Activated B cell treated with CpG ODN at 0.5 μM for 24 hours (primary cell): Measurements from ENCODE around the gene KCNK13. TPM values are rescaled to one million over a fixed set of nuclear protein-coding genes. Genes with fewer than 3 reads are reported as not detected.
"Not testable (repeated sequence)": the region's sequence is repeated elsewhere in the genome, so short reads cannot be mapped to it uniquely, and the experiment has no call there.

Experiments used
- ATAC-seq: fragments of 200-7000 bp; cut with Tn5 transposase; one replicate; pipeline ENCODE4 v1.10.0; 2021; ENCODE audit warnings: low read depth, mild to moderate bottlenecking, moderate library complexity
- CTCF ChIA-PET: fragments of 350-600 bp; sonication (Branson Sonifier 250); formaldehyde crosslinking; loops from one replicate; lab custom pipeline; 2021; ENCODE audit warnings: antibody characterized with exemption; lab: Charles Lee
- POLR2A ChIA-PET: fragments of 350-600 bp; sonication (Branson Sonifier 250); formaldehyde crosslinking; loops from one replicate; lab custom pipeline; 2021; ENCODE audit warnings: antibody characterized with exemption; lab: Charles Lee
- DNase-seq: peaks from one replicate; pipeline ENCODE4 v3.0.0; 2022
- H3K27ac Mint-ChIP-seq: one replicate; pipeline ENCODE4 v1.8.0; 2020; ENCODE audit warnings: mixed read lengths
- H3K27me3 Mint-ChIP-seq: one replicate; pipeline ENCODE4 v1.8.0; 2021; ENCODE audit warnings: mixed read lengths
- H3K36me3 Mint-ChIP-seq: one replicate; pipeline ENCODE4 v1.8.0; 2021; ENCODE audit warnings: low read depth, mixed read lengths
- H3K4me1 Mint-ChIP-seq: one replicate; pipeline ENCODE4 v1.8.0; 2021; ENCODE audit warnings: mixed read lengths
- H3K4me3 Mint-ChIP-seq: one replicate; pipeline ENCODE4 v1.8.0; 2020; ENCODE audit warnings: mild to moderate bottlenecking, mixed read lengths
- H3K9me3 Mint-ChIP-seq: one replicate; pipeline ENCODE4 v1.8.0; 2020; ENCODE audit warnings: mixed read lengths
- intact Hi-C: fragments of 100-400 bp; cut with micrococcal nuclease; formaldehyde crosslinking; loops from one replicate; pipeline ENCODE4 v1.15.1; 2024
- total RNA-seq: library from RNA; stranded (reverse); gene quantifications from 2 replicates; pipeline ENCODE4 v1.2.3, GENCODE V29; 2022
- TF ChIP-seq, protein P1 (sequence below): fragments of 200-600 bp; IDR thresholded peaks from one replicate; pipeline ENCODE4 v1.8.0; 2022; ENCODE audit warnings: antibody characterized with exemption, mild to moderate bottlenecking

Gene KCNK13
- total RNA-seq, 1 donor from 2014 or later = not detected

DNA sequence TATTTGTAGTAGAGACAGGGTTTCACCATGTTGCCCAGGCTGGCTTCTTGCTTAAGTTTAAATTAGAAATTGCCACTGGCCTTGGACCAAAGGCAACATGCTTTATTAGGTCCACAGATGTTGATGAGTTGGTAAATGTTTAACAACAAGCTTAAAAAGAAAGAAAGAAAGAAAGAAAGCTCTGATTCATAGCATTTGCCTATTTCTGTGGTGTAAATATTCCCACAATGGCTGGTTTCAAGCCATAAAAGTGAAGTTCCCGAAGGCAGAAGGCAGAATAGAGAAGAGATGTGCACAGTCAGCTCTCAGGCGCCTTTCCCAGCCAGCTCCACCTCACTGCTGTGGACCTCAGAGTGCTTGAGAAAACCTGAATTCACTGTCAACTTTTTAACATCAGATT lies 26.4 kb downstream of the KCNK13 start:
- no peaks in the 10 kb centered on the region for H3K9me3 Mint-ChIP-seq
- POLR2A ChIA-PET = no interaction called here
- H3K27ac Mint-ChIP-seq = no peak overlapping the region
- TF ChIP-seq, protein P1, sequence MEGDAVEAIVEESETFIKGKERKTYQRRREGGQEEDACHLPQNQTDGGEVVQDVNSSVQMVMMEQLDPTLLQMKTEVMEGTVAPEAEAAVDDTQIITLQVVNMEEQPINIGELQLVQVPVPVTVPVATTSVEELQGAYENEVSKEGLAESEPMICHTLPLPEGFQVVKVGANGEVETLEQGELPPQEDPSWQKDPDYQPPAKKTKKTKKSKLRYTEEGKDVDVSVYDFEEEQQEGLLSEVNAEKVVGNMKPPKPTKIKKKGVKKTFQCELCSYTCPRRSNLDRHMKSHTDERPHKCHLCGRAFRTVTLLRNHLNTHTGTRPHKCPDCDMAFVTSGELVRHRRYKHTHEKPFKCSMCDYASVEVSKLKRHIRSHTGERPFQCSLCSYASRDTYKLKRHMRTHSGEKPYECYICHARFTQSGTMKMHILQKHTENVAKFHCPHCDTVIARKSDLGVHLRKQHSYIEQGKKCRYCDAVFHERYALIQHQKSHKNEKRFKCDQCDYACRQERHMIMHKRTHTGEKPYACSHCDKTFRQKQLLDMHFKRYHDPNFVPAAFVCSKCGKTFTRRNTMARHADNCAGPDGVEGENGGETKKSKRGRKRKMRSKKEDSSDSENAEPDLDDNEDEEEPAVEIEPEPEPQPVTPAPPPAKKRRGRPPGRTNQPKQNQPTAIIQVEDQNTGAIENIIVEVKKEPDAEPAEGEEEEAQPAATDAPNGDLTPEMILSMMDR = no peak
- no peaks in the 10 kb centered on the region for H3K36me3 Mint-ChIP-seq
- DNase-seq (no peak), ATAC-seq (no peak)
- peaks cover 23% of the 10 kb centered on the region for H3K27me3 Mint-ChIP-seq
- no peak overlapping the region for H3K4me3 Mint-ChIP-seq
- CTCF ChIA-PET = no interaction called here
- intact Hi-C loops = no loop called here
- H3K4me1 Mint-ChIP-seq = no peaks in the 10 kb centered on the region

DNA sequence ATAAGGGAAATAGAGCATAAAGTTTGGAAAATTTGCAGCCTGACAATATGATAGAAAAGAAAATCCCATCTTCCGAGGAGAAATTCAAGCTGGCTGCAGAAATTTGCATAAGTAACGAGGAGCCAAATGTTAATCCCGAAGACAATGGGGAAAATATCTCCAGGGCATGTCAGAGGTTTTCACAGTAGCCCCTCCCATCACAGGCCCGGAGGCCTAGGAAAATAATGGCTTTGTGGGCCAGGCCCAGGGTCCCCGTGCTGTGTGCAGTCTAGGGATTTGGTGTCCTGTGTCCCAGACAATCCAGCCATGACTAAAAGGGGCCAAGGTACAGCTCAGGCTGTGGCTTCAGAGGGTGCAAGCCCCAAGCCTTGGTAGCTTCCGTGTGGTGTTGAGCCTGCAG lies 27.7 kb downstream of the KCNK13 start:
- CTCF ChIA-PET, H3K27ac Mint-ChIP-seq, H3K36me3 Mint-ChIP-seq, ATAC-seq, H3K4me3 Mint-ChIP-seq, POLR2A ChIA-PET, intact Hi-C loops, H3K4me1 Mint-ChIP-seq, H3K9me3 Mint-ChIP-seq, DNase-seq: not testable (repeated sequence)
- H3K27me3 Mint-ChIP-seq = peaks cover 26% of the 10 kb centered on the region

DNA sequence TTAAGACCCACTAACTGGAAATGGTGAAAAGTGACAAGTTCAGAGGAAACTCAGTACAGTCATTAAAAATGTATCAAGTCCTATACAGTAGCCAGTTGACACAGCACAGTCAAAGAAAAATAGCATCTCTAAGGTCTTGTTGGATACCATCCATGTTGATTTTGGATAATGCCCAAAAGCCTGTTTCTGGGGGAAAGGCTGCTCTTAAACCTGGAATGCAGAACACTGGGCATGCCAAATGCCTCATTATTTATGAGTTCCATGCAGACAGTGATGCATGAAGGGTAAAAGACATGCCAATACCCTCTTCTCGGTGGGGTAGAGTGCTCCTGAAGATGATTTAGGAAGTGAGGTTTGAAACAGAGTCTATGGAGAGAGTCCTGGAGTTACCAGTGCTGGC lies 29.6 kb downstream of the KCNK13 start:
- H3K27me3 Mint-ChIP-seq = peaks cover 25% of the 10 kb centered on the region
- CTCF ChIA-PET = no interaction called here
- H3K4me3 Mint-ChIP-seq = no peak overlapping the region

DNA sequence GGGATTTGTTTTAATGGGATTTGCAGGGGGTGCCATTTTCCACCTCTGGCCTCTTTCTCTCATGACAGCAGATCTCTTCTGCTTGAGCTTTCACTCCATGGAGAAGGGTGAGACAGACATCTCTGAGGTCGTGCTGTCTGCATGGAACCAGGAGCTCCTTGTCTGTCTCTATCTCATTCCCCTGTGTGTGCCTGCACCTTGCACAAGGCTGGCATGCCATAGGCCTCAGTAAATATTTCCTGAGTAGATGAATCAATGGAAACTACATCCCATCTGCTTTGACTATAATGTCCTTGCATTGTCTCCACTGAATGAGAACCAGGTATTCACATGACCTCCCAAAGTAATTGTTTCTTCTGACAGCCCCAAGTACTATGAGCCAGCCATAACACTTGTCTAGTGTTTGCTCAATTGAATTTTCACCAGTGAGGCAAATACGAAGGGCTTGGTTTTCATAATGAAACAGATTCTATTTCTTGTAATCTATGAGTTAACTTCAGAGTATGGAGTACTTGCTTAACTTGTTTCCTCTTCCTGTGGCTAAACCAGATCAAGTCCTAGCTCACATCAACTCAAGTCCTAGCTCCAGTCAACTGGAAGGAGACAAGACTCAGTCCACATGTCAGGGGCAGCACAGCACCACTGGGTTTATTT lies 32.3 kb downstream of the KCNK13 start:
- CTCF ChIA-PET = no interaction called here
- no peak for ATAC-seq
- H3K27ac Mint-ChIP-seq = no peak overlapping the region
- H3K27me3 Mint-ChIP-seq = peaks cover 21% of the 10 kb centered on the region
- no peaks in the 10 kb centered on the region for H3K9me3 Mint-ChIP-seq
- intact Hi-C loops = no loop called here
- no peak for DNase-seq
- no peaks in the 10 kb centered on the region for H3K4me1 Mint-ChIP-seq
- TF ChIP-seq, protein P1 = no peak
- POLR2A ChIA-PET = no interaction called here
- H3K4me3 Mint-ChIP-seq = no peak overlapping the region
- H3K36me3 Mint-ChIP-seq = no peaks in the 10 kb centered on the region

More for the DNA sequence above, 29.6 kb downstream of the KCNK13 start:
- no peaks in the 10 kb centered on the region for H3K36me3 Mint-ChIP-seq
- intact Hi-C loops = no loop called here
- H3K9me3 Mint-ChIP-seq = no peaks in the 10 kb centered on the region
- H3K4me1 Mint-ChIP-seq = no peaks in the 10 kb centered on the region
- POLR2A ChIA-PET = no interaction called here
- ATAC-seq = no peak
- no peak overlapping the region for H3K27ac Mint-ChIP-seq
- TF ChIP-seq, protein P1 = no peak
- no peak for DNase-seq

DNA sequence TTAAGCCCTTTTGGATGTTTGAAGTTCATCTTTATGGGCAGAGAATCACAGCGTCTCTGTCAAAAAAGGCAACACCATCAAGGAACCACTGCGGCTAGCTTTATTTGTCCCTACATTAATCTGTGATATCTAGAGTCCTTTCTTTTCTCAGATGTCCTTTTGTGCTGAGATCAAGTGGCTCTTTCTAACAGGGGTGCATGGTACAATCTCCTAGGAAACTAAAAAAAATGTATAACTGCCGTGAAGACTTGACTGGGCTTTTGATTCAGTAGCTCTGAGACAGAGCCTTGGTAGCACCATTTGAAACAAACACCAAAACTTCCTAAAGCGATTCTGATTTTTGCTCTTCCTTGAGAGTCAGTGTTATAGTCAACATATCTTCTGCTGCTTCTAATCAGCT lies 33.3 kb downstream of the KCNK13 start:
- intact Hi-C loops = no loop called here
- POLR2A ChIA-PET = no interaction called here
- ATAC-seq (no peak), DNase-seq (no peak)
- Mint-ChIP-seq H3K27ac (no peak overlapping the region), H3K9me3 (no peaks in the 10 kb centered on the region), H3K4me3 (no peak overlapping the region), H3K36me3 (no peaks in the 10 kb centered on the region), H3K4me1 (no peaks in the 10 kb centered on the region), H3K27me3 (peaks cover 16% of the 10 kb centered on the region)
- CTCF ChIA-PET = no interaction called here
- TF ChIP-seq, protein P1 = no peak

DNA sequence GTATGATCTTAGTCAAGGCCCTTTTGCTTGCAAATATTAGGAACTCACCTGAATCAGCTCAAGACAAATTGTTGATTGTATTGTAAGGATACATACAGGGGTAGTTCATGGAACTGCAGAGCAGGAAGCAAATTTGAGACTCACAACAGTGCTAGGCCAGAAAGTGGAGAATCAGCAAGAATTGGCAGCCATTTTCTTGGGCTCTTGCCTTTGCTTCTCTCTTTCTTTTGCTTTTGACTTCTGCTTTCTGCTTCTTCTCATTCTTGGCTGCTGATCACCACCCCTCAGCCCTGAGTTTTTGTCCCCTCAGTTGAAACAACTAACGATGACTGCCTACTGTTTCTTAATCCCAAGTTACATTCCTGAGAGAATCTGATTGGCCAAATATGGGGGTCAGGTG lies 34.8 kb downstream of the KCNK13 start:
- CTCF ChIA-PET = no interaction called here
- ATAC-seq = no peak
- Mint-ChIP-seq H3K27me3 (peaks cover 10% of the 10 kb centered on the region), H3K27ac (no peak overlapping the region), H3K9me3 (no peaks in the 10 kb centered on the region), H3K4me3 (no peak overlapping the region), H3K36me3 (no peaks in the 10 kb centered on the region), H3K4me1 (no peaks in the 10 kb centered on the region)
- TF ChIP-seq, protein P1 = no peak
- intact Hi-C loops = no loop called here
- no peak for DNase-seq
- POLR2A ChIA-PET = no interaction called here
